ENCODE results near the gene SERPINA5. TPM values are rescaled to one million over a fixed set of nuclear protein-coding genes. Genes with fewer than 3 reads are reported as not detected.

SERPINA5 gene
- polyA plus RNA-seq, 1 of the 3 experiments (the other 2 are of a cell fraction): 0.08 TPM

GRCh38 chr14:94617366-94617941, 36.2 kb downstream of the SERPINA5 start:
- 31% methylated on average over 5 of the region's 5 CpGs for WGBS (ENCODE audit: low lambda C conversion rate)
- POLR2A ChIA-PET: no interaction called here
- H3K9me3 ChIP-seq: peaks cover 8% of the 10 kb centered on the region; the same call in 1 of the 2 replicates

GRCh38 chr14:94617988-94618822, 37.0 kb downstream of the SERPINA5 start:
- WGBS (ENCODE audit: low lambda C conversion rate): 51% methylated on average over 3 of the region's 3 CpGs

More at GRCh38 chr14:94617366-94617941, 36.2 kb downstream of the SERPINA5 start:
- H4K20me1 ChIP-seq (ENCODE audit: insufficient read depth): no peaks in the 10 kb centered on the region
- no peak overlapping the region for H3K27ac ChIP-seq (ENCODE audit: low read depth in 2 of 2, low read length in 1 of 2)
- H3K4me3 ChIP-seq (ENCODE audit: low read depth in 2 of 2, low read length in 1 of 2): no peak overlapping the region
- H3K36me3 ChIP-seq (replicated peaks in 1 of 2; ENCODE audit: control insufficient read depth in 1 of 2, insufficient read depth in 2 of 2, low read length in 1 of 2): no peaks in the 10 kb centered on the region
- H2AFZ ChIP-seq (ENCODE audit: low read depth): no peak overlapping the region
- CTCF ChIA-PET: interaction anchor here (0.6 kb wide), 1 partner anchor 178 kb away, joined by 3 read pairs; no protein-coding TSS in a partner anchor
- H3K4me2 ChIP-seq: no peak overlapping the region
- no peak for TF ChIP-seq ELF1 (IDR thresholded peaks at IDR 0.05)
- no peak for TF ChIP-seq RFX5 (IDR thresholded peaks at IDR 0.05; ENCODE audit: low read length)
- TF ChIP-seq MAX (IDR thresholded peaks at IDR 0.05; ENCODE audit: low read depth): no peak
- TF ChIP-seq TEAD4 (IDR thresholded peaks at IDR 0.05; ENCODE audit: borderline replicate concordance, insufficient read depth): no peak
- no peaks in the 10 kb centered on the region for H3K79me2 ChIP-seq (ENCODE audit: insufficient read depth)
- no peaks in the 10 kb centered on the region for H3K4me1 ChIP-seq (ENCODE audit: control insufficient read depth in 1 of 2, insufficient read depth in 2 of 2, low read depth in 1 of 2, low read length in 1 of 2)
- H3K27me3 ChIP-seq (ENCODE audit: insufficient read depth): no peaks in the 10 kb centered on the region
- no peak overlapping the region for H3K9ac ChIP-seq
- H3K9me2 ChIP-seq: no peaks in the 10 kb centered on the region
- no peak for DNase-seq
- no peaks in the 10 kb centered on the region for H3F3A ChIP-seq (replicated peaks; ENCODE audit: insufficient read depth)

More at GRCh38 chr14:94617988-94618822, 37.0 kb downstream of the SERPINA5 start:
- Histone ChIP-seq H3K79me2 (ENCODE audit: insufficient read depth) (no peaks in the 10 kb centered on the region), H3K4me1 (ENCODE audit: control insufficient read depth in 1 of 2, insufficient read depth in 2 of 2, low read depth in 1 of 2, low read length in 1 of 2) (no peaks in the 10 kb centered on the region), H3K9me3 (peaks cover 8% of the 10 kb centered on the region; the same call in 1 of the 2 replicates), H4K20me1 (ENCODE audit: insufficient read depth) (no peaks in the 10 kb centered on the region), H3K36me3 (replicated peaks in 1 of 2; ENCODE audit: control insufficient read depth in 1 of 2, insufficient read depth in 2 of 2, low read length in 1 of 2) (no peaks in the 10 kb centered on the region), H3K9me2 (no peaks in the 10 kb centered on the region), H2AFZ (ENCODE audit: low read depth) (no peak overlapping the region), H3K4me2 (no peak overlapping the region), H3K9ac (no peak overlapping the region), H3K27me3 (ENCODE audit: insufficient read depth) (no peaks in the 10 kb centered on the region), H3K27ac (ENCODE audit: low read depth in 2 of 2, low read length in 1 of 2) (no peak overlapping the region), H3F3A (replicated peaks; ENCODE audit: insufficient read depth) (no peaks in the 10 kb centered on the region), H3K4me3 (ENCODE audit: low read depth in 2 of 2, low read length in 1 of 2) (no peak overlapping the region)
- TF ChIP-seq RXRA (IDR thresholded peaks at IDR 0.05; ENCODE audit: borderline replicate concordance, low read depth) (no peak), CHD2 (IDR thresholded peaks at IDR 0.05; ENCODE audit: low read length, partially characterized antibody) (no peak), GATA2 (CRISPR knock-in tag; IDR thresholded peaks at IDR 0.05) (no peak), TCF12 (IDR thresholded peaks at IDR 0.05) (no peak), MAX (IDR thresholded peaks at IDR 0.05; ENCODE audit: low read depth) (no peak), POLR2AphosphoS5 (IDR thresholded peaks at IDR 0.05; ENCODE audit: low read depth, low read length) (no peak), ELF1 (IDR thresholded peaks at IDR 0.05) (no peak), NFIC (IDR thresholded peaks at IDR 0.05; ENCODE audit: borderline replicate concordance) (no peak), YY1 (IDR thresholded peaks at IDR 0.05; ENCODE audit: low read depth) (no peak), FOXJ3 (CRISPR knock-in tag; IDR thresholded peaks at IDR 0.05) (no peak), JUND (IDR thresholded peaks at IDR 0.05) (no peak), SIN3A (IDR thresholded peaks at IDR 0.05; ENCODE audit: borderline replicate concordance, low read depth, low read length) (no peak)
- TF ChIP-seq, protein P1, sequence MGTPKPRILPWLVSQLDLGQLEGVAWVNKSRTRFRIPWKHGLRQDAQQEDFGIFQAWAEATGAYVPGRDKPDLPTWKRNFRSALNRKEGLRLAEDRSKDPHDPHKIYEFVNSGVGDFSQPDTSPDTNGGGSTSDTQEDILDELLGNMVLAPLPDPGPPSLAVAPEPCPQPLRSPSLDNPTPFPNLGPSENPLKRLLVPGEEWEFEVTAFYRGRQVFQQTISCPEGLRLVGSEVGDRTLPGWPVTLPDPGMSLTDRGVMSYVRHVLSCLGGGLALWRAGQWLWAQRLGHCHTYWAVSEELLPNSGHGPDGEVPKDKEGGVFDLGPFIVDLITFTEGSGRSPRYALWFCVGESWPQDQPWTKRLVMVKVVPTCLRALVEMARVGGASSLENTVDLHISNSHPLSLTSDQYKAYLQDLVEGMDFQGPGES (IDR thresholded peaks at IDR 0.05; ENCODE audit: low read depth, low read length): no peak
- CTCF ChIA-PET: no interaction called here
- POLR2A ChIA-PET: no interaction called here
- no peak for DNase-seq

Measured in SK-N-SH (cell line).